Thyroid gland (tissue), 4 donors: ENCODE data around the gene PLCL1.

Experiments
- POLR2A ChIP-seq, 2 donors: fragments of 450-650 bp; IDR thresholded peaks; one replicate each; pipeline ENCODE4 v1.6.1; 2017; ENCODE audit warnings: antibody characterized with exemption in 2 of 2, mild to moderate bottlenecking in 2 of 2, moderate library complexity in 1 of 2
- TF ChIP-seq, protein P1 (sequence below), 6 experiments: fragments of 200-600 bp in 3 of 6; fragments of 450-650 bp in 3 of 6; sonication (generic) in 3 of 6; IDR thresholded peaks; one replicate each; pipeline ENCODE4 v1.5.1; 2016 to 2019; ENCODE audit warnings: antibody characterized with exemption in 6 of 6, mild to moderate bottlenecking in 2 of 6, inconsistent platforms in 1 of 6, moderate library complexity in 1 of 6

GRCh38 chr2:197929886-197930227 is 125.5 kb downstream of the PLCL1 start:
- TF ChIP-seq POLR2A (IDR thresholded peaks at IDR 0.05) = no peak
- TF ChIP-seq, protein P1, sequence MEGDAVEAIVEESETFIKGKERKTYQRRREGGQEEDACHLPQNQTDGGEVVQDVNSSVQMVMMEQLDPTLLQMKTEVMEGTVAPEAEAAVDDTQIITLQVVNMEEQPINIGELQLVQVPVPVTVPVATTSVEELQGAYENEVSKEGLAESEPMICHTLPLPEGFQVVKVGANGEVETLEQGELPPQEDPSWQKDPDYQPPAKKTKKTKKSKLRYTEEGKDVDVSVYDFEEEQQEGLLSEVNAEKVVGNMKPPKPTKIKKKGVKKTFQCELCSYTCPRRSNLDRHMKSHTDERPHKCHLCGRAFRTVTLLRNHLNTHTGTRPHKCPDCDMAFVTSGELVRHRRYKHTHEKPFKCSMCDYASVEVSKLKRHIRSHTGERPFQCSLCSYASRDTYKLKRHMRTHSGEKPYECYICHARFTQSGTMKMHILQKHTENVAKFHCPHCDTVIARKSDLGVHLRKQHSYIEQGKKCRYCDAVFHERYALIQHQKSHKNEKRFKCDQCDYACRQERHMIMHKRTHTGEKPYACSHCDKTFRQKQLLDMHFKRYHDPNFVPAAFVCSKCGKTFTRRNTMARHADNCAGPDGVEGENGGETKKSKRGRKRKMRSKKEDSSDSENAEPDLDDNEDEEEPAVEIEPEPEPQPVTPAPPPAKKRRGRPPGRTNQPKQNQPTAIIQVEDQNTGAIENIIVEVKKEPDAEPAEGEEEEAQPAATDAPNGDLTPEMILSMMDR (IDR thresholded peaks at IDR 0.05) = no peak
